GM21447 (cell line): ENCODE measurements around the gene TRIM40.

Experiments
- ATAC-seq: cut with Tn5 transposase; IDR thresholded peaks from one replicate; pipeline ENCODE4 v1.9.1; 2021; ENCODE audit not compliant: unreplicated experiment

Gene TRIM40

GRCh38 chr6:30194797-30195690 is 59.1 kb downstream of the TRIM40 start:
- ATAC-seq: no peak

GRCh38 chr6:30195951-30196350 is 60.0 kb downstream of the TRIM40 start:
- ATAC-seq: no peak

- no peak for ATAC-seq
Measured at GRCh38 chr6:30196376-30196775, 60.4 kb downstream of the TRIM40 start.
